Neutrophil (primary cell): ENCODE measurements around the gene RIT1.

ENCODE experiments used
- H3K27ac ChIP-seq: fragments of 200-600 bp; sonication (generic); 2 replicates; pipeline ENCODE4 v1.5.1; 2016; ENCODE audit warnings: mild to moderate bottlenecking, moderate library complexity
- H3K27me3 ChIP-seq: fragments of 200-600 bp; sonication (generic); 2 replicates; pipeline ENCODE4 v1.6.0; 2016; ENCODE audit warnings: mild to moderate bottlenecking
- H3K36me3 ChIP-seq: fragments of 200-600 bp; sonication (generic); 2 replicates; pipeline ENCODE4 v1.5.1; 2017
- H3K4me1 ChIP-seq, 2 experiments: fragments of 200-600 bp in 1 of 2; sonication (generic) in 1 of 2; 1 replicate in 1 of 2; 2 replicates in 1 of 2; pipeline versions ENCODE4 v1.5.1 to v1.6.1; 2013 to 2016; ENCODE audit warnings: low read depth in 1 of 2, low read length in 1 of 2, mild to moderate bottlenecking in 1 of 2, moderate library complexity in 1 of 2; ENCODE audit not compliant: control insufficient read depth in 1 of 2, insufficient read depth in 1 of 2
- H3K4me3 ChIP-seq, 2 experiments: fragments of 200-600 bp in 1 of 2; sonication (generic) in 1 of 2; 1 replicate in 1 of 2; 2 replicates in 1 of 2; pipeline ENCODE4 v1.5.1; 2013 to 2016; ENCODE audit warnings: low read depth in 1 of 2, low read length in 1 of 2, mild to moderate bottlenecking in 1 of 2, moderate library complexity in 1 of 2
- H3K9me3 ChIP-seq: fragments of 200-600 bp; sonication (generic); 2 replicates; pipeline ENCODE4 v1.5.1; 2016
- TF ChIP-seq, protein P1 (sequence below): fragments of 200-600 bp; sonication (generic); IDR thresholded peaks from 2 replicates; pipeline ENCODE4 v1.5.1; 2016; ENCODE audit warnings: antibody characterized with exemption

RIT1 gene

GRCh38 chr1:155884982-155885381, 26.2 kb downstream of the RIT1 start:
- Histone ChIP-seq H3K9me3 (no peaks in the 10 kb centered on the region), H3K36me3 (no peaks in the 10 kb centered on the region), H3K27ac (no peak overlapping the region), H3K27me3 (no peaks in the 10 kb centered on the region), H3K4me3 (no peak overlapping the region), H3K4me1 (no peaks in the 10 kb centered on the region)
- TF ChIP-seq, protein P1, sequence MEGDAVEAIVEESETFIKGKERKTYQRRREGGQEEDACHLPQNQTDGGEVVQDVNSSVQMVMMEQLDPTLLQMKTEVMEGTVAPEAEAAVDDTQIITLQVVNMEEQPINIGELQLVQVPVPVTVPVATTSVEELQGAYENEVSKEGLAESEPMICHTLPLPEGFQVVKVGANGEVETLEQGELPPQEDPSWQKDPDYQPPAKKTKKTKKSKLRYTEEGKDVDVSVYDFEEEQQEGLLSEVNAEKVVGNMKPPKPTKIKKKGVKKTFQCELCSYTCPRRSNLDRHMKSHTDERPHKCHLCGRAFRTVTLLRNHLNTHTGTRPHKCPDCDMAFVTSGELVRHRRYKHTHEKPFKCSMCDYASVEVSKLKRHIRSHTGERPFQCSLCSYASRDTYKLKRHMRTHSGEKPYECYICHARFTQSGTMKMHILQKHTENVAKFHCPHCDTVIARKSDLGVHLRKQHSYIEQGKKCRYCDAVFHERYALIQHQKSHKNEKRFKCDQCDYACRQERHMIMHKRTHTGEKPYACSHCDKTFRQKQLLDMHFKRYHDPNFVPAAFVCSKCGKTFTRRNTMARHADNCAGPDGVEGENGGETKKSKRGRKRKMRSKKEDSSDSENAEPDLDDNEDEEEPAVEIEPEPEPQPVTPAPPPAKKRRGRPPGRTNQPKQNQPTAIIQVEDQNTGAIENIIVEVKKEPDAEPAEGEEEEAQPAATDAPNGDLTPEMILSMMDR = no peak

GRCh38 chr1:155884031-155884960, 26.9 kb downstream of the RIT1 start:
- Histone ChIP-seq H3K4me1 (no peaks in the 10 kb centered on the region), H3K27me3 (no peaks in the 10 kb centered on the region), H3K27ac (no peak overlapping the region), H3K9me3 (no peaks in the 10 kb centered on the region), H3K4me3 (no peak overlapping the region), H3K36me3 (no peaks in the 10 kb centered on the region)
- TF ChIP-seq, protein P1 = no peak

GRCh38 chr1:155882766-155883165, 28.4 kb downstream of the RIT1 start:
- Histone ChIP-seq H3K9me3 (no peaks in the 10 kb centered on the region), H3K27ac (no peak overlapping the region), H3K36me3 (no peaks in the 10 kb centered on the region), H3K4me1 (no peaks in the 10 kb centered on the region), H3K4me3 (no peak overlapping the region), H3K27me3 (no peaks in the 10 kb centered on the region)
- TF ChIP-seq, protein P1 = no peak

DNA sequence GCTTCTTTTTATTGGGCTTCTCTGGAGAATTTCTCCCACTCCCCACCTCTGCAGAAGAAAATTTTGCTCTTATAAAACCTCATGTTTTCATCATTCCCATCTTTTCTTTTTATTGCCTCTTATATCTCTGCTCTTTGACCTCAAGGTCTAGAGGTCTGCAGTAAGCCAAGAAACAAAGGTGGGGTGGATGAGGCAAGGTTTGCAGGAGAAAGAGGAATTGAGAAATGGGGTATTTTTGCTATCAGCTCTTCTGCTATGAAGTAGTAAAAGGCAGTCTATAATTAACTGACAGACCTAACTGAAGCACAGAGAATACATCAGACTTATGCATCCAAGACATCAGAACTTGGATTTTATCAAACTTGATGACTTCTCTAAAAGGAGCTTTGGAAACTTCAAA, 28.9 kb downstream of the RIT1 start:
- H3K9me3 ChIP-seq = no peaks in the 10 kb centered on the region
- TF ChIP-seq, protein P1 = no peak
- H3K27me3 ChIP-seq = no peaks in the 10 kb centered on the region
- no peak overlapping the region for H3K27ac ChIP-seq
- no peak overlapping the region for H3K4me3 ChIP-seq
- H3K36me3 ChIP-seq = no peaks in the 10 kb centered on the region
- H3K4me1 ChIP-seq = no peaks in the 10 kb centered on the region

DNA sequence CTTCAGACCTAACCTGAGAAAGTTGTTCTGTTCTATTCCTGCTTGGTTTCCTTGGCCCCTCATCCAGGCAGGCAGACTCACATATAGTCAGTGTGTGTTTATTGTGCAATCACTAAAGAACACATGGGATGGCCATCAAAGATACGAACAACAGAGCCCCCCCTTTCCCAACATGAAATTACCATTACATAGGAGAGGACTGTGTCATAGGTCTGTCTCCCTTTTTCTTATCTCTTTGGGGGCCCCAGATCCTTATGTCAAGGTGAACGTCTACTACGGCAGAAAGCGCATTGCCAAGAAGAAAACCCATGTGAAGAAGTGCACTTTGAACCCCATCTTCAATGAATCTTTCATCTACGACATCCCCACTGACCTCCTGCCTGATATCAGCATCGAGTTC, 30.2 kb downstream of the RIT1 start:
- Histone ChIP-seq H3K9me3 (no peaks in the 10 kb centered on the region), H3K36me3 (no peaks in the 10 kb centered on the region), H3K27me3 (no peaks in the 10 kb centered on the region), H3K4me3 (no peak overlapping the region), H3K27ac (no peak overlapping the region), H3K4me1 (no peaks in the 10 kb centered on the region)
- TF ChIP-seq, protein P1 = no peak
